Activated naive CD8-positive, alpha-beta T cell treated with anti-CD3 and anti-CD28 coated beads, Interleukin-2, amount 50 U/mL, for 16 hours (primary cell): ENCODE measurements around the gene TADA2B.
A peak's percentile ranks its signal among the peaks of the same experiment; 100 is the strongest.

Source experiments
- DNase-seq: peaks from one replicate; pipeline ENCODE4 v3.0.0-alpha.2; 2020; ENCODE audit warnings: low read depth, low spot score

TADA2B gene, protein sequence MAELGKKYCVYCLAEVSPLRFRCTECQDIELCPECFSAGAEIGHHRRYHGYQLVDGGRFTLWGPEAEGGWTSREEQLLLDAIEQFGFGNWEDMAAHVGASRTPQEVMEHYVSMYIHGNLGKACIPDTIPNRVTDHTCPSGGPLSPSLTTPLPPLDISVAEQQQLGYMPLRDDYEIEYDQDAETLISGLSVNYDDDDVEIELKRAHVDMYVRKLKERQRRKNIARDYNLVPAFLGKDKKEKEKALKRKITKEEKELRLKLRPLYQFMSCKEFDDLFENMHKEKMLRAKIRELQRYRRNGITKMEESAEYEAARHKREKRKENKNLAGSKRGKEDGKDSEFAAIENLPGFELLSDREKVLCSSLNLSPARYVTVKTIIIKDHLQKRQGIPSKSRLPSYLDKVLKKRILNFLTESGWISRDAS

DNA sequence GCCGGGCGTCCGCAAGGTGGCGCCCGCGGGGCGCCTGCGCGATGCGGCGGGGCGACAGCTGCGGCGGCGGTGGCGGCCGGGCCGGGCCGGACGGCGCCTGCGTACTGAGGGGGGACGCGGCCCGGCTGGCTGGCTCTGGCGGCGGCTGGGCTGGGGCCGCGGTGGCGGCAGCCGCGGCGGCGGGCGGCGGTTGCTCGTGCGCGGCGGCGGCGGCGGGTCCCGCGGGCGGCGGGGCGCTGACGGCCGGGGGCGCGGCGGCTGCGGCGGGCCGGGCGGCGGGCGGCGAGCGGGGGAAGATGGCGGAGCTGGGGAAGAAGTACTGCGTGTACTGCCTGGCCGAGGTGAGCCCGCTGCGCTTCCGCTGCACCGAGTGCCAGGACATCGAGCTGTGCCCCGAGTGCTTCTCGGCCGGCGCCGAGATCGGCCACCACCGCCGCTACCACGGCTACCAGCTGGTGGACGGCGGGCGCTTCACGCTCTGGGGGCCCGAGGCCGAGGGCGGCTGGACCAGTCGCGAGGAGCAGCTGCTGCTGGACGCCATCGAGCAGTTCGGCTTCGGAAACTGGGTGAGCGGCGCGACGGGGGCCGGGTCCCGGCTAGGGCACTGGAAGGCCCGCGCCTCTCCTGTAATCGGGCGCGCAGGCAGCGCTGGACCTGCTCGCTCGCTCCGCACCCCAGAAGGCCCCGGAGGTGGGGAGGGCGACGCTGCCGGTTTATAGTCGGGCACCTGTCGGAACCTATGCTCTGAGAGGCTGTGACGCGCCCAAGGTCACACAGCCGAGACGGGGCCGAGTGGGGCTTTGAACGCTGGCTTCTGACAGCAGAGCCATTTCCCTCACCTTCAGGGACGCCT, at the start of gene TADA2B:
Gene TADA2B, plus strand, starts transcription at position 89 of the 853 bp plus-strand sequence. Its CDS starts 208 bp downstream, at position 297.
- peak; percentile 9 for DNase-seq

DNA sequence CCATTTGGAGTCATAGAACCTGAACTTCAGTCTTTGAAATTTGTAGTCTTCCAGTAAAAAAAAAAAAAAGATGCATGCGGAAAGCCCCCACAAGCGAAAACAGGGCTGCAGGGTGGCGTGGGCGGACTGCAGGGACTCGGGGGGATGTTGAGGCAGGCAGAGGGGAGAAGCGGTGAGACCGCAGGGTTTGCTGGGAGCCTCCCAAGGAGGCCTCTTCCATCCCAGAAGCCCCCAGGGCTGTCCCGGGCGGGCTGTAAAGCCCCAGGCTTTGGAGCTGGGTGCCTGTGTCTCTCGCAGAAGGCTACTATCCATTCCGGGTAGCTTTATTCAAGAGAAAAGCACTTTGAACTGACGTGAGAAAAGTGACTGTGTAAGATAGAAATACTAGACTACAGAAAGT, 46.7 kb upstream of the TADA2B start:
- no peak for DNase-seq

DNA sequence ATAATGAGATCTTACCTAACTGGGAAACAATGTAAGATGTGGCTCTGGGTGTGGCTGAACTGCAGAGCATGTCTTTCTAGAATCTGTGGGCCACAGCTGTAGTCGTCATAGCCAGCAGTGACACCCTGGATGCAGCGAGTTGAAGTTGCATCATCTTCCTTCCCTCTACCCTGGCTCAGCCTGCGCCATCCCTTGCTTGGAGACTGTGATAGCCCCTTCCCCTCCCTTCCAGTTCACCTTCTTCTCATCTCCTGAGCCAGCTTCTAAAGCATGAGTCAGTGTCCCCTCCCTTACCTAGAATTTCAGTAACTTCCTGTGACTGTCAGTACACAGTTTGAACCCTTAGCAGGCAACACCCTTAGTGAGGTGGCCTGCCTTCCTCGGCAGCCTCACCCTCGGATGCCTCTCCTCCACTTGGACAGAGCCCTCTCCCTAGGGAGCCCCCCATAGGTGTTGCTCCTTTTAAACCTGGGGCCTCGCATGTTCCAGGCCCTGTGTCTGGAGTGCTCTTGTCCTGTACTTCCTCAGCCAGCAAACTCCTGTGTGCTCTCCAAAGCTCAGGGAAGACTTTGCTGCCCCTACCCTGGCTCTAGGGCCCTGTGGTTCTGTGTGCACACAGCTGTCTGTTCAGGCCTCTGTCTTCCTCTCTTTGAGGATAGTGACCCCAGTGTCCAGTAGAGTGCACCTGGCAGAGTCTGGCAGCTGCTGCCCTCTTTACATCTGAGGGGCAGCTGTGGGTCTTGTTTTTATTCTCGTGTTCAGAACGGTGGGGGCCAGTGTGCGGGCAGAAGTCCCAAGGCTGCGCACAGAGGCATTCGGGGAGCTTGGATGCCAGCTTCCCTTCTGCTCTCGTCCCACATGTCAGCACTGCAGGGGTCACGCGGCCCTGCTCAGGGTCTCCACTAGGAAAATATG, 43.7 kb upstream of the TADA2B start:
- DNase-seq, result no peak

DNA sequence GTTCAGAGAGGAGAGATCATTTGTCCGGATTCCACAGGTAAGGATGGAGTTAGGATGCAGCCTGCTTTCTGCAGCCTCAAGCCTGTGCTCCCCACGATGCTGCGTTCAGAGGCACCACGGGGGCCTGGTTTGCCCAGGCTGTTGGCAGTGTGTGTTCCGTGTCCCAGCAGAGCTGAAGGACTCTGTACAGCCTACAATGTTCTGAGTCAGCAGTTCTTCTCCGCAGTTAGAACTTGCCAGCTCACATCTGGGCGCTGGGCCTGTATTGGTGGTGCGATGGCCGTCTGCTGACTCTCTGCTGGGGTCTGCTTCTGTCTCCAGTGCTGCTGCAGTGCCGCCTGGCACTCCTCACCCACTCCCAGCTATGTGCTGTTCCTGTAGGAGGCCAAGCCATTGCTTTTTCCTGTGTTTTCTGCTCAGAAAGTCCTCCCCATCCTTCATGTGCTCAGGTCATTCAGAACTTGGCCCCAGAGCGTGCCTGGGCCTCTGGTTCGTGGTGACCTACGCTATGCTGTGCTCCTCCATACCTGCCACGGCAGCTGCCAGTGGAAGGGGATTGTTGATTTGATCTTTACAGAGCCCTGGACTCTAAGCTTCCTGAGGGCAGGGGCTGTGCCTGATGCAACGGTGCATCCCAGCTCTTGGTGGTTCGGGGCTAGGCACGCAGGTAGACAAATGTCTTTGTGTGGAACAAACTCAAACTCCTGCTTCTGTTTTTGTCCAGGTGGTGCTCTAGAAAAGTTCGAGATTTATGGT, 42.6 kb upstream of the TADA2B start:
- DNase-seq, result no peak

DNA sequence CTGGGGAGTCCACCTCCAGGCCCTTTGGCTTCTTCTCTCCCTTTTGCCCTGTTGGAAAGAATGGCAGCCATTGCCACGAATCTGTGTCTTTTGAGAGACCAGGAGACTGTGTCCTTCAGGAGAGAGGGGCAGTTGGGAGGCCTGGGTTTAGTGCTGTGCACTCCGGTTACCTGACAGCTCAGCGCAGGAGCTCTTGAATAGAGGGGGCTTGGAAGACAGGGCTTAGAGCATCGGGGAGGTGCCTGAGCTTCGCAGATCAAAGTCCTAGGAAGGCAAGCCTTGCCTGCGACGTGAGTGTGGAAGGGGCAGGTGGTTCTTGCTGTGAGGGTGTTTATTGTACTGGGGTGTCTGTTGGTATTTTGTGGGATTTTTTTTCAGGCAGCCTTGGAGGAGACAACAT, 41.9 kb upstream of the TADA2B start:
- no peak for DNase-seq

DNA sequence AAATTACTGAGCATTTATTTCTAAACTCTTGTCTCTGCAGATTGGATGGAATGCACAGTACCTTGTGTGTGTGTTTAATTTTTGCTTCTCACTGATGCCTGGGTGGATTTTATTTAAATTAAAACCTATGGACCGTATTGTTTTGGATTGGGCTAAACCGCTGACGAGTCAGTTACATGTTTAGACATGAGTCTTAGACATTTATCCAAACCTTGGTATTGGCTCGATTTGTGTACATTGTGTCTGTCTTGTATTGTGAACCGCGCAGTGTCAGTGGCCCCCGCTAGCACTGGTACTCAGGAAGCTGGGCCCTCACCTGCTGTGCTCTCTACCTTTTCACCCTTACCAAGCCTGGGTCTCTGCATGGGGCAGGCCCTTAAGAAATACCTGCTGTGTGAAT, 40.8 kb upstream of the TADA2B start:
- DNase-seq, result no peak

DNA sequence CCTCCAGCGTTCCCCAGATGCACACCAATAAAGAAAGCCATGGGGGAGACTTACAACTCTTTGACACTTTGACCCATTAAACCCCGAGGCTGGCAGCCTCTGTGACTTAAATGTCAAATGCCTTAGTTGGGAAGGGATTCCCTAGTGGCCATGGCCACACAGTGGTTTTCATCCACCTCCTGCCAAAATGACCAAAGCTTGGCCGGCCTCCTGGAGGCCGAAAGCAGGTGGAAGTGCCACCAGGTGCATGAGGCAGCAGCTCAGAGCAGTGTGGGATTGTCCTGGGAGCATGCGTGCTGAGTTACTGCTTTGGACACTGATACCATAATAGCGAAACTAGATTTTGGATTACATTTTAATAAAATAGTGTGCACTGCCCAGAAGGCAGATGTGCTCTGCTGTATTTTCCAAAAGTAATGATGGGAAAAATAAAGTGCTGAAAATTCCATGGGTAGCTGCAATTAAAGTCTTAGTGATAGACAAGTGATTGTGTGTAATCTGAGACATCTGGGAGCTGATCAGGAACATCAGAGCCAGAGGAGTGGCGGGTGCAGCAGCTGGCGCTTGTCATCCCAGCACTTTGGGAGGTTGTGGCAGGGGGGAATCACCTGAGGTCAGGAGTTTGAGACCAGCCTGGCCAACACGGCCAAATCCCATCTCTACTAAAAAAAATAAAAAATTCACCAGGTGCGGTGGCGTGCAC, 39.8 kb upstream of the TADA2B start:
- DNase-seq, result no peak

DNA sequence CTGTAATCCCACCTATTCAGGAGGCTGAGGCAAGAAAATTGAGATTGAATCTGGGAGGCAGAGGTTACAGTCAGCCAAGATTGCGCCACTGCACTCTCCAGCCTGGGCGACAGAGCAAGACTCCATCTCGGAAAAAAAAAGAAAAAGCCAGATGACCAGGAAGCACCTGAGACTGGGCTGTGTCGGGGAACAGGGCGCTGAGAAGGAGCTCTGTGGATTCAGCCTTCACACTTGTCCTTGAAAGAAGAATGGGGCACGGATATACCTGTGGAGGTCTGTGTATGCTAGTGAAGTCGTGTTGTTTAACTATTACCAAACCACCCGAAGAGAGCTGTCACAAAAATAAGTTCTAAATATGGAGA, 39.3 kb upstream of the TADA2B start:
- DNase-seq, result no peak

DNA sequence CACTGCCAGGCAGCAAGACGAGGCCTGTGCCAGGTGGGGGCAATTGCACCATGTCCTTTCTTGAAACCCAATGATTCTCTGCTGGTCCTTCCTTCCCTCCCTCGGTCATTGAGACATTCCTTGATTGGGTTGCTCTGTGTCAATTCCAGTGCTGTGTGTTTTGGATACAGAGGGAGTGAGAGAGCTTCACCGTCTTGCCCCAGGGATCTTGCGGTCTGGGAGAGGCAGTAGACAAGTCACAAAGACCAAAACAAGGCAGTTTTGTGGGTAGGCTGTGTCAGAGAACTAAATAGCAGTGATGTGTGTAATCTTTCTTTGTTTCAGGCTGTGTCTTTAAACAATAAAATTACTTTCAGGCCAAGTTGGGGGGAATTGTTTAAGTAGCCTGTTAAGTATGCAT, 38.8 kb upstream of the TADA2B start:
- DNase-seq, result no peak

DNA sequence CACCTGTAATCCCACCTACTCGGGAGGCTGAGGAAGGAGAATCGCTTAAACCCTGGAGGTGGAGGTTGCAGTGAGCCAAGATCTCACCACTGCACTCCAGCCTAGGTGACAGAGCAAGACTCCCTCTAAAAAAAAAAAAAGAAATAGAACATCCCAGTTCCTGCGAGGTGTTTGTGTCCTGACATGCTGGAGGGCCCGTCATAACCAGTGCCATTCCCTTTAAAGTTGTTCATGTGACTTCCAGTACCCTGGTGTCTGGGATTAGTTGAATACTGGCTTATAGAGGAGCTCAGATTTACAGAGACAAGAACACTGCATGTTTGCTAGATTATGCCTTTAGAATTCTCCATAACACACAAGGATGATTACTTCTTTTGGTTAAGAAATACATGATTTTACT, 37.6 kb upstream of the TADA2B start:
- no peak for DNase-seq

DNA sequence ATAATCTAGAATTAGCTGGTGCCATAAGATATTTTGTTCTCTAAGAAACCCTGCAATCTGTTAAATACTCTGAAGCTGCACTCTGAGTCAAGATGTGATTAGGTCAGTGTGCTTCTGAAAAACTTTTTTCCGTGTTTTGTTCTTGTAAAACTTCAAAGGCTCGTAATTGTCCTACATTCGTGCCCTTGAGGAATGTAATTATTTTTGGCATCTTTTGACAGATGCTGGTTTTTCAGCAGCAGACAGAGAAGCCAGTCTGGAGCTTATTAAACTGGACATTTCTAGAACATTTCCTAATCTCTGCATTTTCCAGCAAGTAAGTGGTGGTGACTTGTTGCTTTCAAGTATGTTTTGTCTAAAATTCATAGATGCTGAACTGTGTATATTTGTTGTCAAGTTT, 36.8 kb upstream of the TADA2B start:
- DNase-seq, result no peak

DNA sequence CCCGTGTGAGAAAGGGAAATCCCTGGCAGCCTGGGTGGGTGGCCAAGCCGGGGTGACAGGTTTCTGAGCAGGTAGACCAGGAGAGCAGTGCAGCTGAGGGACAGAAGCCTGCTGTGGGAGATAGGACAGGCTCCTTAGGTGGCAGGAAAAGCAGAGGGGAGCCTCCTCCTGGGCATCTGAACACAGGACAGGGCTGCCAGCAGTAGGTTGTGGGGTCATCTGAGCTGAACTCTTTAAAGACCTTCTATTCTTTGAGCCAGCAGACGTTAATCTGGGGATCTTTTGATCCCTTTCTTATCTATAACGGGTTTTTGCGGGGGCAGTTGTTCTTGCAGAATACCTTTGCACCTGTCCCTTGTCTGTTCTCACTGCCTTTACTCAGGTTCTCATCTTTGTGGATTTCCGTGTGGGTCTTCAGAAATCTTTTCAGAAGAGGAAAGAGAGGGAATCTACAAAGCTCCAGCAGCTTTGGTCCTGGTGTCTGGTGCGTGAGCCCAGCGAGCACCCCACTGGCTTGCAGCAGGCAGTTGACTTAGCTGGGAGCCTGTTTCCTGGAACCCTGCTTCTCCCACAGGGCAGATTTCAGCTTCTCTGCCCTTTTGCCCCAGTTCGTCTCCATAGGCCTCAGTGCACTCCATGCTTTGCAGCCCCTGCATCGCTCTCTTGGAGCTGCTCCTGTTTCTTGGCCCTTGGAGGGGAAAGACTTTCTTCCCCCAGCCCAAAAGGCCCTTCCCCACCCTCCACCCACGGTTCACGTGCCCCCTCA, 35.8 kb upstream of the TADA2B start:
- no peak for DNase-seq

DNA sequence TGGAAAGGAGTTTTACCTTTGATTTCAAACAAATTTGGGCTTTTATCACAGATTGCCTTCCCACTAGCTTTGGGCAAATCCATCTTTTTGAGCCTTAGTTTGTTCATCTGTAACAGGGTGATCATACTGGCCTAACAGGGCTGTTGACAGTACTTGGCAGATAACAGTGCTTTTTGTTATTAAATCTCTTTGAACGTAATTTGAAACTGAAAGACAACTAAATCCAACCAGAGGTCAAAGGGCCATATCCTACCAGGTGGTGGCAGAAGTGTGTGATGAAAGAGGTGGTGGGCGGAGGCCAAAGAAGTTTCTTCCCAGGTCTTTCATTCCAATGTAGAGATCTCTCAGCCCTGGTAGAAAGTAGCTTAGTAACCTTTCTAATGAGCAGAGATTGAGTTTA, 35.2 kb upstream of the TADA2B start:
- no peak for DNase-seq

DNA sequence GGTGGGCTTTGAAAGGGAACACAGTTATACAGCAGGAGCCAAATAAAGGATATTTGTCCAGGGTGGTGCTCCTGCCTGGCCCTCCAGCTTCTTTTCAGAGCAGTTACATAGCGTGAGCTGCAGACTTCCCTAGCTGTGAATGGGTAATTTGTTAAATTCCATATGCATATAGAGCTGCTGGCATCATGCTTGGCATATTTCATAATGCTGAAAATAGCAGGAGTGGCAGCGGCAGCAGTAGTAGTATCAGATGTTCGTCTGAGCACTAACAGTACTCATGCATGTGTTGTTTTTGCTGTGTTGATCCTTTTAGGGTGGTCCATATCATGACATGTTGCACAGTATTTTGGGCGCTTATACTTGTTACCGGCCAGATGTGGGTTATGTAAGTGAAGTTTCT, 33.6 kb upstream of the TADA2B start:
- DNase-seq, result no peak

DNA sequence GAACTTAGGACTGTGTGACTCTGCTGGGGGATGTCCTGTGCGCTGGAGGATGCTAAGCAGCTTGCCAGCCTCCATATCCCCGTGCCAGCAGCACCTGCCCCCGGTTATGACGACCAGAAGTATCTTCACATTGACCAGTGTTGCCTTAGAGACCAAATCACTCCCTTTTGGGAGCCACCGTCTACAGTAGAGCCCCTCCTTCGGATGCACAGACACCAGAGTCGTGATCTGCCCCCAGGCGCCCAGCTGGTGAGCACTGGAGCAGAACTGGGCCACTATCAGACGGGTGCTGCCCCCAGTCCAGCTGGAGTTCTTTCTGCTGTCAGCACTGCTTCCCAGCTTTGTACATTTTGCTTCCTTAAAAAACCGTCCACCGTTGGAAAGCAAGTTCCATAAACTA, 30.0 kb upstream of the TADA2B start:
- no peak for DNase-seq

DNA sequence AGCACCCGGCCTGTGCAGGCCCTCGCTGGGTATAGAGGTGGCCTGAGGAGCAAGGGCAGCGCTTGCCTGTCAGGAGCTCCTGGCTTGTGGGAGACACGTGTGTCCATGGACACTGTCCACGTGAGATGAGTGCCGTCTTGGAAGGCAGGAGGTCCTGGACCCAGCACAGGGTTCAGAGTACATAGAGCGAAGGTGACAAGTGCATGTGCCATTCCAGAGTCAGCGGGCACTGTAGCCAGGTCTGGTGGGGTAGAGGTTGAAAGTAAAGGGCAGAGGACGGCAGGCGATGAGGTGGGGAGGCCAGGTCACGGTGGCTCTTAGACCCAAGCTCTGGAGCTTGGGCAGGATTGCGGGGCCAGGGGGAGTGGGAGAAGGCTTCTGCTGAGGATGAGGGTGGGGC, 28.4 kb upstream of the TADA2B start:
- DNase-seq, result no peak

DNA sequence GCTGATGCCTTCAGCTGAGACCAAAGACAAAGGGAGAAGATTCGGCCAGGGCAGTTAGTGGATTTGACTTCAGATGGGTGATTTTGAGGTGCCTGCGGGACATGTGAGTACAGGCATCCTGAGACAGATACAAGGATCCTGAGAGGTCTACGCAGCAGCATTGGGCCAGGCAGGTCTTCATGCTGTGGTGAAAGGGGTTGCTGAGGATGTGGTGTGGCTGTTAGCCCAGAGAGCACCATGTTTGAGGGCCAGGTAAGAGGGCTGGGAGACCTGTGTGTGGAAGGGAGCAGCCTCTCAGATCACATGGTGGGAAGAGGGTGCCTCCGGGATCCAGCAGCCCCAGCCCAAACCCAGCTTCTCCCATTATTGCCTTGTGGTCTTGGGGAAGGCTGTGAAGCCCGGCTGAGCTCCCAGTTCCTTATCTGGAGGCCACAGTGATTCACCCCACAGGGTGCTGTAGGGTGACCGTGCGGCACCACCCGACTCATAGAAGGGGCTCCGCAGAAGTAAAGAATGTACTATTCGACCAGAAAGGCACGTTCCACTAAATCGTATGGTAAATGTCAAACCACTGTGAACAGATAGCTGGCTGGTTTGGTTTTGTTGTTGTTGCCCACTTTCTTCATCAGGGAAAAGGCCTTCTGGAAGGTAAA, 27.7 kb upstream of the TADA2B start:
- no peak for DNase-seq

DNA sequence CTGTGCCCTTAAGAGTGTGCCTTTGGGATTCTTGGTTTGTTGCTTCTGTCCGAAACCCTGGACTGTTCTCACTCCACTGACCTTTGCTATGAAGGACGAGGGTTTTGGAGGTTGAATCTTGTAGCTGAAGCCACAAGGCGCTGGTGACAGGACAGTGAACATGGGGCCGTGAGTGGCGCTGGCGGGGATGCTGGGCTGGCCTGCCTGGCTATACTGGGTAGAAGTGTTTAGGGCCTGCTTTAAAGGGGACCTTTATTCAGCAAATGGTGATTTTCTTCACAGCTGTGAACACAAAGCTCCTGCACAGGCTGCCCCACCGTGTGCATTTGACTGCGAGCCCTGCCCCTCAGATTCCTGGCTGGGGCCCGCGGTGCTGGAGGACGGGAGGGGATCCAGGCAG, 27.1 kb upstream of the TADA2B start:
- no peak for DNase-seq

DNA sequence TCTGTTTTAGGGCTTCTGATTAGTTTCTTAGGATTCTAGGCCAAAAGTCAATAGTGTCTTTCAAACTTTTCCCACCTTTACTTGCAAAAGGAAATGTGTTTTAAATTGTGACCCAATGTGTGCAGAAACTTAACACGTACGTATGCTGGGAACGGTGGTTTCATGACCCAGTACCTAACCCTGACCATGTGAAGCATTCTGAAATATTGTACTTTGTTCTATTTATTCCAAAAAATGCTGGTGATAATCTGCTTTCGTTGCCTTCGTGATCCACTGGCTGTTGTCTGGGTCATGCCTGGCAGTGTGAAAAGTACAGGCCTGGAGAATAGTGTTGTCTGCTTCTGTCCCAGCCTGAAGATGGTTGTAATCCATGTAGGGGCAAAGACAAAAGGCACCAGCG, 26.7 kb upstream of the TADA2B start:
- no peak for DNase-seq
